HG03064 (cell line): ENCODE data around the gene GLG1.
"Not testable (repeated sequence)": the region's sequence is repeated elsewhere in the genome, so short reads cannot be mapped to it uniquely, and the experiment has no call there.

Experiments
- ATAC-seq: cut with Tn5 transposase; IDR thresholded peaks from one replicate; pipeline ENCODE4 v1.9.1; 2021; ENCODE audit warnings: low read depth; ENCODE audit not compliant: unreplicated experiment

Gene GLG1

DNA sequence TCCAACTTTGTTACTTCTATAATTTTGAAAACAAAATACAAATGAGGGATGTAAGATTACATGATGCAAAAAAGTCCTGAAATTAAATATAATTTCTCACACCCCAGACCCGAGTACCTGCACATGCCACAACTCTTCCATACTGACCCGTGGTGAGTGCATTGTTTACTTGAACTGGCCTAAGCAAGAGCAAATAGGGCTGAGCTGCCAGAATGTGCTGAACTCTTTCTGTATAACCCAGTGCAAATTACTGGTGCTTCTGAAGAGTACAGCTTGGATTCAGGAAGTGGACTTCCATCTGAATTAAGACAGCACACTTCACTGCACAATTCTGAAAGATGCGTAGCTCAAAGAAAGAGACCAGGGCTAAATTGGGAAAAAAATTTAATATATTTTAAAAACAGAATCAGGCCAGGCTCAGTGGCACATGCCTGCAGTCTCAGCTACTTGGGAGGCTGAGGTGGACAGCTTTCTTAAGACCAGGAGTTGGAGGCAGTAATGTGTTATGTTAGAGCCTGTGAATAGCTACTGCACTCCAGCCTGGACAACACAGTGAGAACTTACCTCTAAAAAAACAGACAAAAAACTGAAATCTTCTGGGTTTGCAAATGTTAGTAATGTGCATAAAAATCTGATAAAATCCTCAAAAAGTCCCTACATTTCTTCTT is 63.9 kb downstream of the GLG1 start:
- ATAC-seq = not testable (repeated sequence)

DNA sequence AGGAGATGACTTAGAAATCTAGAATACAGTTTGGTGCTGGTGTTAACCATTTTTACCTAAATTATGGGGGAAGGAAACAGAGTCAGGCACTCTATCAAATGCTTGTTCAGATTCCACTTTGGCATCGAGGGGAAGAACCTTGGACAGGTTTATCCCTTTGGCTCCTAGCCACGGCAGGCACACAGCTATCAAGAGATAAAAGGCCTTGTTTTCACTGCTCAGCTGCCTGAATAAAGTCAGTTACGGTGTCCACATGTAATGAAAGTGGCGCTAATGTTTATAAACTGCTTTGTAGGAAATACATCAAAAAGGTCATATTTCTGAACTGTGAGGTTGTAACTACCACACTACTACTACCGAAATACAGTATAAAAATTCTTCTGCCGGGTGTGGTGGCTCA is 66.3 kb downstream of the GLG1 start:
- ATAC-seq = not testable (repeated sequence)

DNA sequence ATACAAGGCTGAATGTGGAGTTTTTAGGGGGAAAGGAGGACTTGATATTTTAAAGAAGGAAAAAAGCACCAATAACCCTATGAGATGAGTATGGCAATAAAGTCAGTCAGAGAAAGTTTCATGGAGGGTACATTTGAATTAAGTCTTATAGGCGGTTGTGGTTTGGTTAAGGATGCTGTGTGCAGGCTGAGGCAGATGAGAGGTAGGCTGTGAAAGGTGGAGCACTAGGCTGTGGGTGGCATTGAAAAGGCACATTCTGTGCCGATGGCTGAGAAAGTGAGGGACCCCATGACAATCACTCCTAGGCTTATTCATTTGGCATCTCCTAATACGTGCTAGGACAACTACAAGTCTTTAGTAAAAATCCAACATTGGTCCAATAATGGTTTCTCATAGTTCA is 68.1 kb downstream of the GLG1 start:
- not testable (repeated sequence) for ATAC-seq

DNA sequence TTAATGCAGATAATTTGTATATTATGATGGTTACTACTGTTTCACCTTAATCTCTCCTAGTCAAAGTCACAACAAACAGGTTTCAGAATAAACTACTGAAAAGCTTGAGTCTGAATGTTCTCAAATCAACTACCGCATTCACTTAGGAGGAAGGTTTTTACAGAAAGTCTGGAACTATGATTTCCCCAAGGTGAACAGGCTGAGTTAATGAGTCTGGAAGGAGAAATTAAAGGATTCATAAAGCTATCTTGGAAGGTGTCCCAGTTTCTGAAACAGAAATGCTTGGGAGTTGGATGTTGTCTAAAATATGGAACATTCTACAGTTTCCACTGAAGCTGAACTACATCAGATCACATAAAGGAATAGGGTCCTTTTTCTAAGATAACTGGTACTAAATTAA is 69.2 kb downstream of the GLG1 start:
- ATAC-seq = not testable (repeated sequence)

DNA sequence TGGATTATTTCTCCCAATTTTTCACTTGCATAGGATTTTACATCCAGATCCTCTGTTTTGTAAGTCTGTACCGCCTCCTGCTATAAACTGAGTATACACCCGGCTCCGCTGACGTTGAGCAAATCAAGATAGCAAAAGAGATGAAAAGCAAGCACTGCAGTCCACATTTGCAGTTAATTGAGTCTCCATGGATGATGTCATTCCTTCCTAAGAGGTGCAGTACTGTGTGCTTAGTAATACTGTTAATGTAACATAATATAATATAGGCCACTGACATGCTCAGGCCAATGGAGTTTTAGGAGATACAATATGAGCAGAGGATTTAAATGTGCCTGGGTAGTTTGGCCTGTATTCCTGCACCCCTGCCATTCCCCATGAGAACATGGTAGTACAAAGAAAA is 72.3 kb downstream of the GLG1 start:
- ATAC-seq = not testable (repeated sequence)

DNA sequence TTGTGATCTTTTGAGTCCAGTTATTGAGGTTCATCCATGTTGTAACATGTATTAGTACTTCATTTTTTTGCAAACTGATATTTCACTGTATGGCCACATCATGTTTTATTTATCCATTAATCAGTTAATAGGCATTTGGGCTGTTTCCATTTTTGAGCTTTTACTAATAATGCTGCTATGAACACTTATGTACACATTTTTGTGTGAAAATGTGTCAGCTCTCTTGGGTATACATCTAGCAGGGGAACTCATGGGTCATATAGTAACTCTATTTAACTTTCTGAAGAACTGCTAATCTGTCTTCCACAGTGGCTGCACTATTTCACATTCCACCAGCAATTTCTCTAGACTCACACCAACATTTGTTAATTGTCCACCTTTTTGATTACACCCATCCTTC is 82.0 kb downstream of the GLG1 start:
- ATAC-seq = no peak

DNA sequence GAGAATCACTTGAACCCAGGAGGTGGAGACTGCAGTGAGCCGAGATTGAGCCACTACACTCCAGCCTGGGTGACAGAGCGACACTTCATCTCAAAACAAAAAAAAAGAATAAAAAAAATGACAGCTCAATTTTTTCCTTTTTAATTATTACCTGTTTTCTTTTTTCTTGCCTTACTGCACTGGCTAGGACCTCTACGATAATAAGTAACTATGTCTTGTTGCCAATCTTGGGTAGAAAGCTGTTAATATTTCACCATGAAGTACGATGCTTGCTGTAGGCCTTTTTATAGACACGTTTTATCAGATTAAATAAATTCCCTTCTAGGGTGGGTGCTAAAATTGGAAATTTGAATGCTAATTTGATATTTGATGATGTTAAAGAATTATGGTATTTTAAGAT is 82.8 kb downstream of the GLG1 start:
- ATAC-seq = no peak

DNA sequence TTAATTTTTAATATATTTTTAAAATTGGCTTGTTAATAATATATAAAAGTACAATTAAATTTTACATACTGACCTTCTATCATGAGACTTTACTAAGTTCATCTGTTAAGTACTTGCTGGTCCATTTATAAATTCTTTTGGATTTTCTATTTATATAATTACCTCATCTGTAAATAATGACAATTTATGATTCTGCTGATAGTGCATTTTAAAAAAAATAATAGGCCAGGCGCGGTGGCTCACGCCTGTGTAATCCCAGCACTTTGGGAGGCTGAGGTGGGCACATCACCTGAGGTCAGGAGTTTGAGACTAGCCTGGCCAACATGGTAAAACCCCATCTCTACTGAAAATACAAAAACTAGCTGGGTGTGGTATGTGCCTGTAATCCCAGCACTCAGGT is 83.2 kb downstream of the GLG1 start:
- not testable (repeated sequence) for ATAC-seq

DNA sequence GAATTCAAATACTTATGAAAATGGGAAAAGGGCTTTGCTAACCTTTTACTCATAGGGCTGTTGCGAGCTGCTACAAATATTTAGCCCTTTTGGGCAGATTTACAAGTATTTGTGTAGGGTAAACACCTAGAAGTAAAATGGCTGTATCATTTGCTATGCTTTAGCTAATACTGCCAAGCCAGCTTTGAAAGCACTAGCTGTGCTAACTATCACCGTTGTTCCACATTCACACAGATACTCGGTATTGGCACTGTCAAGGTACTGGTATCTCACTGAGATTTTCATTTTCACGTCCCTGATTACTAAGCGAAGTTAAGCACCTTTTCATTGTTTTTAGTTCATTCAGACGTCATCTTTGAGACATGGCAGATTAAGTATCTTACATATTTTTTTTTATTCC is 84.8 kb downstream of the GLG1 start:
- ATAC-seq = no peak

DNA sequence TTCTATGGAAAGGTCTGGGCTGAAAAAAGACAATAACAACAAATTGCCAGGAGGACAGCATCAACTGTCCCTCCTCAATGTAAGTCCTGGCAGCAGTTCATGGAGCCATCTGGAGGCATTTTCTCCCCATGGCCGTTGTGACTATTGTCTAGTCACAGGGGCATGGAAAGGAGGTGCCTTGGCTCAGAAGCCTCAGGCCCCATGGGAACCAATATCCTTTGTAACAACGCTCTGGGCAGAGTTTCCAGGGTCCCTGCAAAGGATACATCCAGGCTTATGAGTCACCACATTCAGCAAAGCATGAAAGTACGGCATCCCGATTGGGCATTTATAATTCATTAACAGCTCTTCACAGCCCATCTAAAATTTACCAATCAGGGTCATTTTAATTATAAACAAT is 85.2 kb downstream of the GLG1 start:
- no peak for ATAC-seq

DNA sequence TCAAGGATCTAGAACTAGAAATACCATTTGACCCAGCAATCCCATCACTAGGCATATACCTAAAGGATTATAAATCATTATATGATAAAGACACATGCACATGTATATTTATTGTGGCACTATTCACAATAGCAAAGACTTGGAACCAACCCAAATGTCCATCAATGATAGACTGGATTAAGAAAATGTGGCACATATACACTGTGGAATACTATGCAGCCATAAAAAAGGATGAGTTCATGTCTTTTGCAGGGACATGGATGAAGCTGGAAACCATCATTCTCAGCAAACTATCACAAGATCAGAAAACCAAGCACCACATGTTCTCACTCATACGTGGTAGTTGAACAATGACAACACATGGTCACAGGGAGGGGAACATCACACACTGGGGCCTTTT is 88.0 kb downstream of the GLG1 start:
- ATAC-seq = not testable (repeated sequence)

DNA sequence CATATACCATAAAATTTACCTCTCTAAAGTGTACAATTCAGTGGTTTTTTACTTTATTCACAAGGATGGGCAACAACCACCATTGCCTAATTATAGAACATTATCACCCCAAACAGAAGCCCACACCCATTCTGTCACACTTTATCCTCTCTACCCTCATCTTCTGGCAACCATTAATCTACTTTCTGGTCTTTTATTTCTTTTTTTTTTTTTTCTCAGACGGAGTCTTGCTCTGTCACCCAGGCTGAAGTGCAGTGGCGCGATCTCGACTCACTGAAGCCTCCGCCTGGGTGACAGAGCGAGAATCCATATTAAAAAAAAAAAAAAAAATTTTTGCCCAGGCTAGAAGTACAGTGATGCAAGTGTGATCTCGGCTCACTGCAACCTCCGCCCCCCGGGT is 95.0 kb downstream of the GLG1 start:
- no peak for ATAC-seq

DNA sequence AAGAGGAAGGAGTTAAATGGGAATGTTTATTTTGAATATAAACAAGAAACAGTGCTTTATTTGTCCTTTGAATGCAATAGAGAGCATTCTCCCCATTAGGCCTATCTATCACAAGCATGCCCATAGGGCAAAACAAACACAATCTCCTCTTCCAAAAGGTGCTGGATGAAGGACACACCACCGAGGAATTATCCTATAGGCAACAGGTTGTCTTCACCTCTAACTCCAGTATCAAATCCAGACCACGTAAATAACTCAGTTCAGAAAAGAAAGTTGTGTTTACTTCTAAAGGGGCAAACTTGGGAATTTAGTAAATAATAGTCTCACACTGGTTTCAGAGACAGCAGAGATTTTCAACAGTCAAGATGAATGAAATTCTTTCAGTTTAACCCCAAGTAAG is 101.9 kb downstream of the GLG1 start:
- ATAC-seq = no peak

DNA sequence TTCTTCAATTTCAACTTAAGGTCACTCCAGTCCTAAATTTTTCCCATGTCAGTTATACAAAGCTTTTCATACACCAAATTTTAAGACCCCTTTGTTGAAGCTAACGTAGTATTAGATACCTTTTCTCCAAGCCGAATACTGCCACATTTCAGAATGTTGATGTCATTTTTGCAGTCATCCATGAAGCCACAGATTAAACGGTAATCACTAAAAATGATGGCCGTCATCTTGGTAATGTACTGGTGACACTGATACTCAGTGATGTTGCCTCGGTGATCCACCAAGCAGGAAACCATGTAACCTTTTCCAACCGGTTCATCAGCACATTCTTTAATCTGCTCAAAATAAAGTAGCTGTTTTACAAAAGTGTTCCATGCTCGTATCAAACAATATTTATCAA is 103.5 kb downstream of the GLG1 start:
- no peak for ATAC-seq

DNA sequence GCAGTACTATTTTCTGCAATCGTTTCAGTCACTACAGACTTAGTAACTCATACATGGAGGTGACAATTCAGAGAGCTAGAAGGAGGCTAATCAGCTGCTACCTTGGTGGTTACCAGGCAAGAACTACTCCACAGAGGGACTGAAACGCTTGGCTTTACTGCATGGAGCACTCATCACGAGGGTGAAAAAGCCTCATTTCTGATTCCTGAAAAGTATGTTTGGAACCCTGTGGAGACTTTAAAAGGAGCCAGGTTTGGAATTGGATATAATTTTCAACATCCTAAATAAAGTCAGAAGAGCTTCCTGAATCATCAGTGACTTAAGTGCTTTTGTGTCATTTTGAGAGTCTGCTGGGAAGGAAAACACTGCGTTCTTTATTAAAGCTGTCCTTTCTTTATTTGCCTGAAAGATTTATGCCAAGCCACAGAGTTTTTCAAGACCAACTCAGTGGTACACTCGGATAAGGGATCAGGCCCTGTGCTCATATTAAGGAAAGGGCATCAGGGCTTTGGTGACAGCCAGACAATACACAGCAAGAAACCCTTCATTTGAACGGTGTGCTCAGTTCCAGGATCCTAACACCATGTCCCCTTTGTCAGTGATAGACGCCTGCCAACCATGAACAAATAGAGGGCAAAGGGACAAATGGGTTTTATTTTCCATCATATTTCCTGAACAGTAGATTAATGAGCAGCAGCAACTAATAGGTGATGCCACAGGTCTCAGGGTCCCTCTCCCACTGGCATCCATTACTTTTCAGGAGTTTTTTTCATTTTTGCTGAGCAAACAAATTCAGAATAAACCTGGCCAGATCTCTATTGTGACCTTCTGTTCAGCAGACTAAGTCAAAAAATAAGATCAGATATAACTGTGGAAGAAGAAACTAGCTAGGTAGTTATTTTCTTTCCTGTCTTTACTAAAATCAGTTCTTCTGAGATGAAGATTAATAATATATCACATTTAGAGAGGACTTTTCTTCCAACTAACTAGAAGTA is 105.1 kb downstream of the GLG1 start:
- ATAC-seq = no peak

DNA sequence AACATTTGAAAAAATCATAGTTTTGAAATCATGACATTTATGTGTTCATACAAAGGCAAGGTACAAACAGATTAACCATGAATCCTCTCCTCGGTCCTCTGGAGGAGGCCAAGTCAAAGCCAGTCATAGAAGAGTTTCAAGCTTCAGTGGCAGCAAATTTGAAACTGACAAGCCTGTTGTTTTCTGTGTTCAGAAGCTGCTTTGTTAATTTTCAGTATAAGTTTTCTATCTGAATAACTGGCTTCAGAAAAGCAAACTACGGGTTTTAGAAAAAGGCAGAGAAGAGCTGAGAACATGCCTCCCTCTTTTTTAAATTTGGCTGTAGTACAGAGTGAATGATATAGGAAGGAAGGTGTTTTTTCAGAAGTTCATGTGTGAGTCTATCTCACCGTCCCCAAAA is 106.0 kb downstream of the GLG1 start:
- ATAC-seq = no peak

DNA sequence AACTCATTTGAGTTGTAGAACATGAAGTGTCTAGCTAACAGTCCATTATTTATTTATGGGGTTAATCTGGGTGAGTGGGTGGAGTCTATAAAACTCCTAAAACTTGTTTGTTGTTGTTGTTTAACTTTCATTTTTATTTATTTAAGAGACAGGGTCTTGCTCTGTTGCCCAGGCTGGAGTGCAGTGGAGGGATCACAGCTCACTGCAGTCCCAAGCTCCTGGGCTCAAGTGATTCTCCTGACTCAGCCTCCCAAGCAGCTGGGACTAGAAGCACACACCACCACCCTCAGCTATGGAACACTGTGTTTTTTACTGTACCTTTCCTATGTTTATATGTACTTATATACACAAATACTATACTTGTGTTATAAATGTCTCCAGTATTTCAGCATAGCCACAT is 107.8 kb downstream of the GLG1 start:
- ATAC-seq = no peak

DNA sequence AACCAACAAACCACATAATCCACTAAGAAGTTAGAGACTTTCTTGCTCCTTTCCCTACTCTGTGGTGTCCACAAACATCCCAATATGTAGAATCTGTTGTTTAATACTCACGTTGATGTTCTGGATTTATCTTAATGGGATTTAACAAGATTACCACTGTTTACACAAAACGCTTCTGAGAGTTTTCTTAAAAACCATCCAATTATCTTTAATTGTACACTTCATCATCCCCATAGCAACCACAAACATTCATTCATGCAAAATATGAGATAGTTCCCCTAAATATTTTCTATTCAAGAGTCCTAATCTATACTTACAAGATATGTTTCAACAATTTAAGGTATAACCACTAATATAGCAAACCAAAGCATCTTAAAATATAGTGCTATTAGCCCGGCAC is 109.2 kb downstream of the GLG1 start:
- ATAC-seq = no peak

DNA sequence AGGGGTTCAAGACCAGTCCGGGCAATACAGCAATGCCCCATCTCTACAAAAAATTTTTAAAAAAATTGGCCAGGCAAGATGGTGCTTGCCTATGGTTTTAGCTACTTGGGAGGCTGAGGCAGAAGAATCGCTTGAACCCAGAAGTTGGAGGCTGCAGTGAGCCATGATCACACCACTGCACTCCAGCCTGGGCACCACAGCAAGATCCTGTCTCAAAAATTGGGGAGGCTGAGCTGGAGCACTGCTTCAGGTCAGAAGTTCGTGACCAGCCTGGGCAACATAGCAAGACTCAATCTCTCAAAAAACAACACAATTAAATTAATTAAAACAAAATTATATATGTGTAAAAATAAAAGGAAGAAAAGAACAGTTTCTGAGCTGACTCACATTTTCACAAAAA is 110.9 kb downstream of the GLG1 start:
- no peak for ATAC-seq

DNA sequence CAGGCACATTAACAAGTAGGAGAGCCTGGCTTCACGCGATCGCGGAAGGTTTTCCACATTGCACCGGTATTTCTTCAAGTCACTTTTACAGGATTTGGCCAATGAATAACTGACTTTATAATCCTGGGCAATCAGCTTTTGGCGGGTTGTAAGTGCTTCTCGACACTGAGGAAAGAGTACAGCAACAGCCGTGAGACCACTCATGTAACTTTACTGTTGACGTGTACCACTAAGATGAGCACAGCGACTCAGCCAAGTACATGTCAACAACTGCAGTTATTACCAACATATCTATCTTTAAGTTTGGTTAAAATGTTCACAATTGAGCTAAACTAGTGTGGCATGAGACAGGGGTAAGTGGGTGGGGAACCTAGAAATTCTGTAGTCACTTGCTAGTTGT is 113.9 kb downstream of the GLG1 start:
- no peak for ATAC-seq

DNA sequence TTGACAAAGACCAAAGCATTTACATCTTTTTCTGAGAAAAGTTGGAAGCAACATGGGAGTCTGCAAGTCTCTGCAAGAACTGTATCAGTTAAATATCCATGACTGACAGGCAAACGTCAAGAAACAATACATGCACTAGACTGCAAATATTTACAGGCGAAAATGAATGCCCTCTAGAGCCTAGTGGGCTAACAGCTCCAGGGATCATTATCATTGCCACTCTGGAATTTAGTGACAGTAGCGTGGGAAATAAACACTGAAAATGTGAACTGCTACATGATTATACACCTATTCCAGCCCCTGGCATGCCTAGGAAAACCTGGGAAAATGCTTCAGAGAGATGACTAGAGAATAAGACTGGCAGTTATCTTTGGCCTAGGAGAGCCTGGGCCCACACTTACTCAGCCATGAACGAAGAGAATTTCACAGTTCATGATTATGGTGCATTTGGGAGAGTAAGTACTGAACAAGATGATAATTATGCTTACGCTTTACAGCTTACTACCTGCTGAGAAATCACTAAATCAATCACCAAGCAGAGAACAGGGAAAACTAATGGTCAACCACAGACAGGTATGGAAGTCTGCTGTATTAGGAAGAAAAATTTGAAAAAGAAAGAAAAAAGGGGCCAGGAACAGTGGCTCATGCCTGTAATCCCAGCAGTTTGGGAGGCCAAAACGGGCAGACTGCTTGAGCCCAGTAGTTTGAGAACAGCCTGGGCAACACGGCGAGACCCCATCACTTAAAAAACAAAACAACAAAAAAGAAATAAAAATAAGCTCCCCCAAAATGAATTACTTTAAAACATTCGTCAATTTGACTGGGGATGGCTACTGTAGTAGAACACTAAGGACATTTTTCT is 119.0 kb downstream of the GLG1 start:
- no peak for ATAC-seq
